Thymus (tissue), 11 donors: ENCODE measurements around the gene ATP13A5. TPM values are rescaled to one million over a fixed set of nuclear protein-coding genes. Genes with fewer than 3 reads are reported as not detected.

ENCODE experiments used
- DNase-seq, 9 donors: peaks; one replicate each; pipeline ENCODE4 v3.0.0-alpha.2; 2013; ENCODE audit warnings: low spot score in 9 of 9, low read depth in 6 of 9, missing footprints in 1 of 9
- H3K27ac ChIP-seq, 2 donors: one replicate each; pipeline ENCODE4 v1.5.1; 2013; ENCODE audit warnings: control low read depth in 1 of 2, low read depth in 1 of 2, low read length in 1 of 2, mild to moderate bottlenecking in 1 of 2, moderate library complexity in 1 of 2
- H3K27me3 ChIP-seq, 2 donors: one replicate each; pipeline ENCODE4 v1.5.1; 2013; ENCODE audit warnings: low read length in 1 of 2; ENCODE audit not compliant: control insufficient read depth in 2 of 2, insufficient read depth in 1 of 2
- H3K36me3 ChIP-seq, 2 donors: one replicate each; pipeline ENCODE4 v1.5.1; 2013; ENCODE audit warnings: low read length in 1 of 2, mild to moderate bottlenecking in 1 of 2, moderate library complexity in 1 of 2; ENCODE audit not compliant: control insufficient read depth in 2 of 2, insufficient read depth in 2 of 2
- H3K4me1 ChIP-seq, 2 donors: one replicate each; pipeline ENCODE4 v1.5.1; 2013; ENCODE audit warnings: low read length in 2 of 2; ENCODE audit not compliant: control insufficient read depth in 2 of 2, insufficient read depth in 2 of 2
- H3K4me3 ChIP-seq, 2 donors: one replicate each; pipeline ENCODE4 v1.5.1; 2013; ENCODE audit warnings: low read length in 2 of 2, control low read depth in 1 of 2, mild to moderate bottlenecking in 1 of 2
- H3K9me3 ChIP-seq, 2 donors: one replicate each; pipeline ENCODE4 v1.5.1; 2013; ENCODE audit warnings: low read length in 1 of 2, mild to moderate bottlenecking in 1 of 2; ENCODE audit not compliant: control insufficient read depth in 2 of 2, insufficient read depth in 1 of 2
- WGBS: extraction: QIAGEN DNeasy Blood & Tissue Kit; methylation state at CpG from one replicate; pipeline ENCODE4 v1.1.7; 2013; 5-methylcytosine and 5-hydroxymethylcytosine counted together
- polyA plus RNA-seq: library from polyadenylated mRNA; stranded (reverse); fragments of 200-250 nt; gene quantifications from one replicate; pipeline ENCODE4 v1.2.3, GENCODE V29; 2013
- total RNA-seq: library from RNA; stranded (reverse); fragments of 120-200 nt; gene quantifications from one replicate; pipeline ENCODE4 v1.2.4, GENCODE V29; 2013
- donor health status: healthy.

The ATP13A5 gene
- total and polyA plus RNA-seq, 2 donors: 0.05 to 0.37 TPM

DNA sequence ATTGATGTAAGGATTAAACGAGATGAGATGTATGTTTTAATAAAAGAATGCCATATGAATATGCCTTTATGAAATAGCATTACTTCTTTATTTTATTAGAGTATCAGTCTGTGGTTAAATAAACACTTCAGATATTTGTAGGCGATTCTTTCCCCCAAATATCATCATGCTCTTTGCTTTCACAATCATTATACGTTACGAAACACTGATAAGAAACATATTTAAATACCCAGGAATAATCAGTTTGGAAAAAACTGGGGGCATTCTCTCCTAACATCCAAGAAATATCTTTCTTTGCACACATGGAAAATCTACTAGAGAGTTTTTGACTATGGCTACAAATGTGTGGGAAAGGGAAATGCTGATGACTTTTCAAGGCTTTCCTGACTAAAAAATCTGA lies 142.0 kb downstream of the ATP13A5 start:
- Histone ChIP-seq H3K27ac (no peak overlapping the region), H3K27me3 (peaks cover 10 to 26% of the 10 kb centered on the region in 2 donors), H3K4me1 (no peaks in the 10 kb centered on the region), H3K36me3 (no peaks in the 10 kb centered on the region), H3K4me3 (no peak overlapping the region), H3K9me3 (no peaks in the 10 kb centered on the region)
- DNase-seq: no peak
- whole genome bisulfite sequencing: 92% methylated on average over 4 of the region's 4 CpGs

DNA sequence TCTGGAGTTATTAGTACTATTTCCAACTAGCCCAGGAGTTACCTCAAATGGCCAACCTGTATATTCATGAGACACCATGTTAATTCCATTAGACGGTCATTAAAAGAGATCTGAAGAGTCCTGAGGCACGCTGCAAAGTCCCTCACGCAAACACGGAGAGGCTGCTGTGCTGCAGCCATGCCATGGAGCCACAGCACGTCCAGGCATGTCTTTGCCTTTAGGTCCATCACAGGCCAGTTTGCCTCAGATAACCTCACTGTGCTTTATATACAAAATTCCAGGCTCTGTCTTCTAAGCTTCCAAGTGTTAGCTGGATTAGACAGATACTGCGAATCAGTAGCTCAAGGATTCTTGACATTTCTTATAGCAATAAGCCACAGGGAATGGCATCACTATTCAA lies 147.4 kb downstream of the ATP13A5 start:
- DNase-seq: no peak
- Histone ChIP-seq H3K27me3 (no peaks in the 10 kb centered on the region), H3K9me3 (no peaks in the 10 kb centered on the region), H3K4me1 (no peaks in the 10 kb centered on the region), H3K36me3 (no peaks in the 10 kb centered on the region), H3K4me3 (no peak overlapping the region), H3K27ac (no peak overlapping the region)
- WGBS: 92% methylated on average over 6 of the region's 6 CpGs

DNA sequence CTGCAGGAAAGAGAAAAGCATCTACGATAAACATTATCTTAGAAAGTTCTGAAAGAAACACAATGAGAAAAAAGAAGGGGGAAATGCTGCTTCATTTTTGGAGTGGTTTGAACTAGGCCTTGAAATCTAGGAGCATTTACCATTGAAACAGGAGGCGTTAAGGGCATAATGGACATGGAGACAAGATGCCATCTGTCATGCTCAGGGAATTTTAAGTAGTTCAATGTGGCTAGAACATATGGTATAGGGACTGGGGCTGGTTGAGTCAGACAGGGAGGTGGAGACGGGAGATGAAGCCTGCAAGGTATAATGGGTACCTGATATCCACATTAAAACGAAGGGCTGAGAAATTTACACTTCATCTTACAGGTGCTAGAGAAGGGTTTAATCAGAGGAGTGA lies 147.9 kb downstream of the ATP13A5 start:
- no peaks in the 10 kb centered on the region for H3K4me1 ChIP-seq
- no peaks in the 10 kb centered on the region for H3K27me3 ChIP-seq
- no peaks in the 10 kb centered on the region for H3K36me3 ChIP-seq
- no peak for DNase-seq
- no peak overlapping the region for H3K4me3 ChIP-seq
- no peaks in the 10 kb centered on the region for H3K9me3 ChIP-seq
- WGBS: 92% methylated on average over 4 of the region's 4 CpGs
- H3K27ac ChIP-seq: no peak overlapping the region

DNA sequence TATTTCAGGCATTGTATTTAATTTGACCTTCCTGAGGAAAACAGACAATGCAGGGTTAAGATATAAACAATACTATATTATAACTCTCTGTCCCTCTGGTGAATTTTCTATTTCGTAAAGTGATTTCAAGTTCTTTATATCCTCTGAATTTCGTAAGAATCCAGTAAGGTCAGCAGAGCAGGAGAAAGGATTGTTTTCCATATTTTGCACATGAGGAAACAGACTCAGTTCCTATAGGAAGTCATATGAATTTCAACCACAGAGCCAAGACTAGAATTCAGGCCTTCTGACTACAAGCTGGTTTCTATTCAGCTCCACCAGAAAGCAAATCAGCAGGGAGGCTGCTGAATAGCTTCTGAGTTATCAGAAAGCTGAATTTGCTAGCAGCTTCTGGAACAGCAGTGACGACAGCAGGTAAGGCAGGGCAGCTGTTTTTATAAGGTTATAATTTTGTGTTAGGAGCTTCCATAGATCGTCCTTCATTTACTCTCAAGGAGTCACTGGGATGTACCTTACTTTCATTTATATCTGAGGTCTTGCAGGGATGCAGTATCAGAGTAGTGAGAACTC lies 148.6 kb downstream of the ATP13A5 start:
- Histone ChIP-seq H3K4me3 (no peak overlapping the region), H3K9me3 (no peaks in the 10 kb centered on the region), H3K27ac (no peak overlapping the region), H3K36me3 (no peaks in the 10 kb centered on the region), H3K27me3 (no peaks in the 10 kb centered on the region), H3K4me1 (no peaks in the 10 kb centered on the region)
- DNase-seq: no peak
- 91% methylated on average over 4 of the region's 4 CpGs for WGBS

DNA sequence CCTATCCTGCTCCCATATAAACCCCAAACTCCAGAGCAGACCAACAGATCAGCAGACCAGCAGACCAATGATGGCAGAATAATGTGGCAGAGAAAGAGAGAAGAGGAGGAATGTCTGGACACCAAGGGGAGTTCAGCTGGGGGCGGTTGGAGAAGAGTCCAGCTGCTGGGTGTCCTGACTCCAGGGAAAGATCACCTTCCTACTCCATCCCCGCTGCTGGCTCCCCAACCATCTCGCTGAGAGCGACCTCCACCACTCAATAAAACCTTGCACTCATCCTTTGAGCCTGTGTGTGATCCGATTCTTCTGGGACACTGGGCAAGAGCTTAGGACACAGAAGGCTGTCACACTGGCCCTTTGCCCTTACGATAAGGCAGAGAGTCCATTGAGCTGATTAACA lies 150.3 kb downstream of the ATP13A5 start:
- H3K4me1 ChIP-seq: no peaks in the 10 kb centered on the region
- no peaks in the 10 kb centered on the region for H3K9me3 ChIP-seq
- H3K4me3 ChIP-seq: no peak overlapping the region
- H3K27ac ChIP-seq: no peak overlapping the region
- no peak for DNase-seq
- no peaks in the 10 kb centered on the region for H3K36me3 ChIP-seq
- H3K27me3 ChIP-seq: no peaks in the 10 kb centered on the region
- 92% methylated on average over 6 of the region's 6 CpGs for WGBS

DNA sequence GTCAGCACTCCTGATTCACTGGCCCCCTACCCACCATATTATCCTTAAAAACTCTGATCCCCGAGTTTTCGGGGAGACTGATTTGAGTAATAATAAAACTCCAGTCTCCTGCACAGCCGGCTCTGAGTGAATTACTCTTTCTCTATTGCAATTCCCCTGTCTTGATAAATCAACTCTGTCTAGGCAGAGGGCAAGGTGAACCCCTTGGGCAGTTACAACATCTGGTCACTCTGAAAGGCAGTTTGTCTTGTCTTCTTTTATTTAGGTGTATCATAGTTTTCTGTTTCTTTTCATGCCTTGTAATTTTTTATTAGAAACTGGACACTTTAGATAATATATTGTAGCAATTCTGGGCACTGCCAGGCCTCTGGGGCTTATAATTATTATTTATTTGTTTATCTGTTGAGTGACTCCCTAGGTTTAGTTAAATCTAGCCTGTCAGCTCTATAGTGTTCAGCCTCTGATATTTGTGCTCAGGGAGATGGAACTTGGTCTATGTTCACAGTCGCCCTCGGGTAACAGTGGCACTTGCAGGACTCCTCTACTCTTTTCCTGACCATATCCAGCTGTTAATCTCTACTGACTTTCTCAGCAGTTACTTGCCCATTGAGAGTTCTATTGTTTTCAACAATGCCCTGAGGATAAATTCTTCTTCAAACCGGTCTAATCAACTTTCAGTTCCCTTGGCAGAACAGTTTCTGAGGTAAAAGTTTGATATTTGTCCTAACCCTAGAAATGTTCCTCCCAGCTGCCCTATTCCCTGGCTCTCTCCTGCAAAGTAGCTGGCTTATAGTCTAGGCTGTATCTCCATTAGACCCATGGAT lies 153.0 kb downstream of the ATP13A5 start:
- no peak for DNase-seq
- no peak overlapping the region for H3K4me3 ChIP-seq
- no peaks in the 10 kb centered on the region for H3K36me3 ChIP-seq
- H3K4me1 ChIP-seq: no peaks in the 10 kb centered on the region
- H3K27me3 ChIP-seq: no peaks in the 10 kb centered on the region
- H3K9me3 ChIP-seq: no peaks in the 10 kb centered on the region
- H3K27ac ChIP-seq: no peak overlapping the region
- 92% methylated on average over 6 of the region's 6 CpGs for WGBS

Other genes starting within 250 kb of the ATP13A5 start
- gene PLAAT1, start 137.5 kb downstream of the ATP13A5 start, total RNA-seq: 1.3 TPM
- 1.6 TPM for gene PLAAT1, start 137.5 kb downstream of the ATP13A5 start, polyA plus RNA-seq
- gene ATP13A4, start 176.1 kb upstream of the ATP13A5 start, total RNA-seq: 0.80 TPM
- 4.3 TPM for gene ATP13A4, start 176.1 kb upstream of the ATP13A5 start, polyA plus RNA-seq
- 56.7 TPM for gene OPA1, start 214.5 kb upstream of the ATP13A5 start, total RNA-seq
- 21.0 TPM for gene OPA1, start 214.5 kb upstream of the ATP13A5 start, polyA plus RNA-seq